ENCODE results near the gene KCNQ1.

Gene KCNQ1

DNA sequence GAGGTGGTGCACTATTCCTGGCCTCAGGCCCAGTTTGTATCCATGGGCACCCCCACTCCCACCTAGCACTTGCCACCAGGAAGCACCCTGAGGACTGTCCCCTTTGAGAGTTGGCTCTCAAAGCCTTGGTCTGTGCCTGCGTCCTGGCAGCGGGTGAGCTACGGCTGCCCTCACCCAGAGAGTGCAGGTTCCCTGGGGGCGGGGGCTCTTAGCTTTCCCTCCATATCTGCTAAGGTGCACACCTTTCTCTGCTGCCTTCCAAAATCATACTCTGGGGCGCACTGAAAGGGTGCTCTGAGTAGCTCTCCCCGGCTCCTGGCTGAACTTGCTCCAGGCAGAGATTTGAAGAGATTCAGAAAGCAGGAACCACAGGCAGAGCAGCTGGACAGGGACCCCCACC is 7.1 kb downstream of the KCNQ1 start:
- no peaks in the 10 kb centered on the region for H3K9me3 ChIP-seq (ENCODE audit: severe bottlenecking)
- peaks cover 76% of the 10 kb centered on the region for H3K27me3 ChIP-seq (ENCODE audit: insufficient read depth, low read depth, severe bottlenecking)
- TF ChIP-seq CTCF (IDR thresholded peaks at IDR 0.05; ENCODE audit: low read depth, low read length): no peak
- no peak overlapping the region for H3K27ac ChIP-seq
- H3K4me3 ChIP-seq (ENCODE audit: low read depth, low read length): no peak overlapping the region
- no peaks in the 10 kb centered on the region for H3K36me3 ChIP-seq
- DNase-seq: no peak

GRCh38 chr11:2452321-2453012 is 7.7 kb downstream of the KCNQ1 start:
- H3K36me3 ChIP-seq: no peaks in the 10 kb centered on the region
- H3K4me3 ChIP-seq (ENCODE audit: low read depth, low read length): no peak overlapping the region
- peaks cover 76% of the 10 kb centered on the region for H3K27me3 ChIP-seq (ENCODE audit: insufficient read depth, low read depth, severe bottlenecking)
- no peak for DNase-seq
- H3K9me3 ChIP-seq (ENCODE audit: severe bottlenecking): no peaks in the 10 kb centered on the region
- no peak overlapping the region for H3K27ac ChIP-seq
- TF ChIP-seq CTCF (IDR thresholded peaks at IDR 0.05; ENCODE audit: low read depth, low read length): no peak

GRCh38 chr11:2453436-2453835 is 8.6 kb downstream of the KCNQ1 start:
- no peak for TF ChIP-seq CTCF (IDR thresholded peaks at IDR 0.05; ENCODE audit: low read depth, low read length)
- no peaks in the 10 kb centered on the region for H3K36me3 ChIP-seq
- no peaks in the 10 kb centered on the region for H3K9me3 ChIP-seq (ENCODE audit: severe bottlenecking)
- H3K4me3 ChIP-seq (ENCODE audit: low read depth, low read length): no peak overlapping the region
- peaks cover 75% of the 10 kb centered on the region for H3K27me3 ChIP-seq (ENCODE audit: insufficient read depth, low read depth, severe bottlenecking)
- H3K27ac ChIP-seq: no peak overlapping the region
- DNase-seq: no peak

DNA sequence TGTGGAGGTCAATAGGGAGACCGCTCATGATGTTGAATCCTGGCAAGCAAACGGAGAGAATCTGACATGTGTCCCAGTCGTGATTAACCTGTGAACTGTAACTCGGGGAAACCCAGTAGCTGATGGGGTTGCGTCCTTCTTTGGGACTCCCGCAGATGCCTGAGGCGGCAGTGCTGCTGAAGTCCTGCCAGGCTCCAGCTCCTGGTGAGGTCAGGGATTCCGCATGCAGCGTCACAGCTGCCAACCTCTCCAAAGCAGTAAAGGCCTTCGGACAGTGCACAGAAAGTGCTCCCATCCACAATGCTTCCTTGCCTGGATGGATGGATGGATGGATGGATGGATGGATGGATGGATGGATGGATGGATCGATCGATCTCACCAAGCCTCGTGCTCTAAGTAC is 13.5 kb downstream of the KCNQ1 start:
- TF ChIP-seq CTCF (IDR thresholded peaks at IDR 0.05; ENCODE audit: low read depth, low read length): no peak
- DNase-seq: no peak
- H3K9me3 ChIP-seq (ENCODE audit: severe bottlenecking): no peaks in the 10 kb centered on the region
- H3K27ac ChIP-seq: no peak overlapping the region
- no peaks in the 10 kb centered on the region for H3K36me3 ChIP-seq
- H3K27me3 ChIP-seq (ENCODE audit: insufficient read depth, low read depth, severe bottlenecking): peaks cover 43% of the 10 kb centered on the region
- H3K4me3 ChIP-seq (ENCODE audit: low read depth, low read length): no peak overlapping the region

DNA sequence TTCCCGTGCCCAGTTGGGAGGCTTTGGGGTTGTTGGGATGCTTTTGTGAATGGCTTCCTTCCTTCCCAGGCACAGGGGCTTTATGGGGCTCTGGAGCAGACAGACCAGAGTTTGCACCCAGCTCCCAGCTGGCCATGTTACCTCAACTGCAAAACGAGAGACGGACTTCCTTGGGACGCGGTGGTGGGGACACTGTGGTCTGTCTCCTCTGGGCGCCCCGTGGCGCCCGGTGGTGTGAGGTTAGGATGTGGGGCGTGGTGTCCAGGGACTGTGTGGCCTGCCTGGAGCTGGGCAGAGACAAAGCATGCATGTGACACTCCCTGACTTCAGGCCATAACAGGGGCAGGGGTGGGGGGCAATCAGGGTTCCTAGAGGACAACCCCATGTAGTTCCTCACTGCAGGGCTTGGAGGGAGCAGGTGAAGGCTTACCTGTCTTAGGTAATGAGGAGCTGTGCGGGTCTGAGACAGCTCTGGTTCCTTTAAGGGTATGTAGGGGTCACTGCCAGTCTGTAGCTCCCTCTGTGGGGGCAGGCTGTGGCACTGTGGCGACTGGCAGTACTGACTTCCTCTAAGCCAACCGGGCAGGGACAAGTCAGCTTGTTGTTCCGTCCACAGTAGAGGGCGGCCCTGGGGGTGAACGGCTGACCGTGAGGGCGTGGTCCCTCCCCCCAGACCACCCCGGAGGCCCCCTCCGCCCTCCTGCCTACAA is 14.4 kb downstream of the KCNQ1 start:
- TF ChIP-seq CTCF (IDR thresholded peaks at IDR 0.05; ENCODE audit: low read depth, low read length): no peak
- no peak for DNase-seq
- no peak overlapping the region for H3K4me3 ChIP-seq (ENCODE audit: low read depth, low read length)
- peaks cover 37% of the 10 kb centered on the region for H3K27me3 ChIP-seq (ENCODE audit: insufficient read depth, low read depth, severe bottlenecking)
- no peaks in the 10 kb centered on the region for H3K36me3 ChIP-seq
- no peak overlapping the region for H3K27ac ChIP-seq
- H3K9me3 ChIP-seq (ENCODE audit: severe bottlenecking): no peaks in the 10 kb centered on the region
